C4-2B (cell line): Measurements from ENCODE around the gene FAM169A.

ENCODE experiments used
- ZFX ChIP-seq: fragments of 450-650 bp; IDR thresholded peaks from 2 replicates; pipeline ENCODE4 v1.6.1; 2017
- TF ChIP-seq, protein P1 (sequence below): fragments of 450-650 bp; conservative IDR thresholded peaks from 2 replicates; pipeline ENCODE4 v1.5.1; 2017; ENCODE audit warnings: mild to moderate bottlenecking

DNA sequence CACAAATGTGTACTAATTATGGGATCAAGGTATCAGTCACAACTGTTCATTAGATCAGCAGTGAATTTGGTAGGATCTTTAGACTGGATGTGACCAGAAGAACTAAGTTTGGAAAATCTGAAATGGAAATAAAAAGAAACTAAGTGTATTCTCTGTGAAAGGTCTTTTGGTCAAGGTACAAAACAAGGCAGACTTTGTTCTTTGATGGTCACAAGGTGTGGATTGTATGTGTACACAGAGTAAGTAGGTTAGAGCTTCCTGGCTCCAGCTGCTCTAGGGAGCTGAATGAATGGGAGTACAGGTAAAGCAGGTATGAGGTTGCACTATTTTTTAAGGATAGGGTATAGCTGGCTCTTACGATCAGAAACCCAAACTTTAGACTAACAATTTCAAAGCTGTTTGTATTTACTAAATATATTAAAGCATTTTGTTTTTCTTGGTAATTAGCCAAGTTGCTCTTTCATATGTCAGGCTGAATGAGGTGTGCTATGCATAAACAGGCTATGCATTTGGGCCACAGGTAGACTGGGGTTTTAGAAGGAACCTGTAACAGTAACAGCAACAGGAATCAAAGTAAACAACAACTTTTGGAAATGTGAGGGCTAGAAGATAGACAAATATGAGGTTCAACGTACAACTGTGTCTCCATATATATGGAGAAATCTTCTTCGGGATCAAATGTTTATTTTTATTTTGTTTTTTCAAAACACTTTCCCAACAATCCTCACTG lies 32.5 kb downstream of the FAM169A start:
- TF ChIP-seq, protein P1, sequence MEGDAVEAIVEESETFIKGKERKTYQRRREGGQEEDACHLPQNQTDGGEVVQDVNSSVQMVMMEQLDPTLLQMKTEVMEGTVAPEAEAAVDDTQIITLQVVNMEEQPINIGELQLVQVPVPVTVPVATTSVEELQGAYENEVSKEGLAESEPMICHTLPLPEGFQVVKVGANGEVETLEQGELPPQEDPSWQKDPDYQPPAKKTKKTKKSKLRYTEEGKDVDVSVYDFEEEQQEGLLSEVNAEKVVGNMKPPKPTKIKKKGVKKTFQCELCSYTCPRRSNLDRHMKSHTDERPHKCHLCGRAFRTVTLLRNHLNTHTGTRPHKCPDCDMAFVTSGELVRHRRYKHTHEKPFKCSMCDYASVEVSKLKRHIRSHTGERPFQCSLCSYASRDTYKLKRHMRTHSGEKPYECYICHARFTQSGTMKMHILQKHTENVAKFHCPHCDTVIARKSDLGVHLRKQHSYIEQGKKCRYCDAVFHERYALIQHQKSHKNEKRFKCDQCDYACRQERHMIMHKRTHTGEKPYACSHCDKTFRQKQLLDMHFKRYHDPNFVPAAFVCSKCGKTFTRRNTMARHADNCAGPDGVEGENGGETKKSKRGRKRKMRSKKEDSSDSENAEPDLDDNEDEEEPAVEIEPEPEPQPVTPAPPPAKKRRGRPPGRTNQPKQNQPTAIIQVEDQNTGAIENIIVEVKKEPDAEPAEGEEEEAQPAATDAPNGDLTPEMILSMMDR: no peak
- TF ChIP-seq ZFX: no peak
